ENCODE measurements around the gene CCDC116. TPM values are rescaled to one million over a fixed set of nuclear protein-coding genes. Genes with fewer than 3 reads are reported as not detected.

Gene CCDC116
- total and polyA plus RNA-seq, 10 of the 15 experiments (the other 5 are each of a cell fraction or from before 2014, with no cell fraction given) = 0.04 to 0.18 (median 0.04) TPM; not detected in 6

- no peak for TF ChIP-seq ZNF622 (IDR thresholded peaks at IDR 0.05)
- TF ChIP-seq PML (IDR thresholded peaks at IDR 0.05; ENCODE audit: low read length) = no peak
- TF ChIP-seq TCF12 (IDR thresholded peaks at IDR 0.05; ENCODE audit: low read depth, low read length) = no peak
- no peak for TF ChIP-seq IRF5 (IDR thresholded peaks at IDR 0.05; ENCODE audit: borderline replicate concordance)
- peak; percentile 63; the same call in 1 of the 2 replicates for TF ChIP-seq NKRF (conservative IDR thresholded peaks at IDR 0.05)
- no peak for TF ChIP-seq E4F1 (IDR thresholded peaks at IDR 0.05; ENCODE audit: borderline replicate concordance, partially characterized antibody)
- no peak for TF ChIP-seq CREB1 (IDR thresholded peaks at IDR 0.05; ENCODE audit: low read depth)
- TF ChIP-seq USF1 (IDR thresholded peaks at IDR 0.05; ENCODE audit: borderline replicate concordance, extremely low read length, insufficient read depth, low read depth, low read length) = no peak
- TF ChIP-seq IKZF1 (conservative IDR thresholded peaks at IDR 0.05) = peak; percentile 95
- no peak for TF ChIP-seq RELB (IDR thresholded peaks at IDR 0.05; ENCODE audit: low read depth)
- TF ChIP-seq CHD1 (IDR thresholded peaks at IDR 0.05; ENCODE audit: low read depth, low read length) = no peak
- no peak for TF ChIP-seq ZBTB40 (IDR thresholded peaks at IDR 0.05; ENCODE audit: borderline replicate concordance)
- 0 out of 2 replicates have a peak, but pooled peaks have one; percentile 38 for TF ChIP-seq ZBED1 (IDR thresholded peaks at IDR 0.05; ENCODE audit: borderline replicate concordance)
Observed at GRCh38 chr22:21657360-21658032, 24.9 kb downstream of the CCDC116 start (continued).
